ACHN (cell line): Measurements from ENCODE around the gene HGFAC.

Experiments
- DNase-seq: peaks from one replicate; pipeline ENCODE4 v3.0.0-alpha.2; 2015
- in situ Hi-C: cut with HindIII; loops from 2 replicates; pipeline ENCODE4 v1.10.0; 2017; ENCODE audit warnings: low sequenced_read_pairs, low pct_ligation_motif_present, low pct_unique_long_range_greater_than_20kb

HGFAC gene

GRCh38 chr4:3477750-3478430, 36.1 kb downstream of the HGFAC start:
- no peak for DNase-seq
- in situ Hi-C loops, result no loop called here

GRCh38 chr4:3478446-3479357, 36.9 kb downstream of the HGFAC start:
- no peak for DNase-seq
- in situ Hi-C loops, result no loop called here

- no peak for DNase-seq
- in situ Hi-C loops, result no loop called here
These were observed 37.8 kb downstream of the HGFAC start for GRCh38 chr4:3479358-3480101.

- peak; percentile 78 for DNase-seq
- in situ Hi-C loops, result no loop called here
These were observed 38.9 kb downstream of the HGFAC start for GRCh38 chr4:3480528-3481112.

- DNase-seq, result no peak
- in situ Hi-C loops, result no loop called here
These were observed 39.4 kb downstream of the HGFAC start for GRCh38 chr4:3481113-3481531.

GRCh38 chr4:3481783-3482393, 40.1 kb downstream of the HGFAC start:
- in situ Hi-C loops, result no loop called here
- DNase-seq, result no peak

- no peak for DNase-seq
- in situ Hi-C loops, result no loop called here
These were observed 40.9 kb downstream of the HGFAC start for GRCh38 chr4:3482707-3483106.

GRCh38 chr4:3483471-3483921, 41.7 kb downstream of the HGFAC start:
- peak; percentile 81 for DNase-seq
- in situ Hi-C loops, result no loop called here

GRCh38 chr4:3484057-3484973, 42.5 kb downstream of the HGFAC start:
- in situ Hi-C loops, result no loop called here
- peak; percentile 92 for DNase-seq

GRCh38 chr4:3485011-3485791, 43.4 kb downstream of the HGFAC start:
- no peak for DNase-seq
- in situ Hi-C loops, result no loop called here

- in situ Hi-C loops, result no loop called here
These were observed 44.2 kb downstream of the HGFAC start for GRCh38 chr4:3485886-3486540.

GRCh38 chr4:3486541-3487540, 45.1 kb downstream of the HGFAC start:
- in situ Hi-C loops, result no loop called here
- DNase-seq, result no peak

More at GRCh38 chr4:3485886-3486540, 44.2 kb downstream of the HGFAC start:
- DNase-seq, result no peak

GRCh38 chr4:3487861-3488260, 46.1 kb downstream of the HGFAC start:
- no peak for DNase-seq
- in situ Hi-C loops, result no loop called here

GRCh38 chr4:3488820-3489219, 47.1 kb downstream of the HGFAC start:
- DNase-seq, result no peak
- in situ Hi-C loops, result no loop called here

- no peak for DNase-seq
- in situ Hi-C loops, result no loop called here
These were observed 47.7 kb downstream of the HGFAC start for GRCh38 chr4:3489451-3489962.
